ENCODE data around the gene SGSM2. TPM values are rescaled to one million over a fixed set of nuclear protein-coding genes. Genes with fewer than 3 reads are reported as not detected.

Gene SGSM2
- polyA plus RNA-seq, 1 donor from 2014 or later, result 222 TPM

- TF ChIP-seq MXI1 (conservative IDR thresholded peaks at IDR 0.05; ENCODE audit: poor library complexity, severe bottlenecking) (no peak), TAF1 (IDR thresholded peaks at IDR 0.05; ENCODE audit: low read depth) (no peak), RAD21 (conservative IDR thresholded peaks at IDR 0.05) (no peak), SMC3 (conservative IDR thresholded peaks at IDR 0.05; ENCODE audit: poor library complexity) (no peak), POLR2AphosphoS5 (IDR thresholded peaks at IDR 0.05) (no peak), EZH2 (IDR thresholded peaks at IDR 0.05; ENCODE audit: borderline replicate concordance, insufficient read depth, low read length, poor library complexity, severe bottlenecking) (no peak), EP300 (conservative IDR thresholded peaks at IDR 0.05; ENCODE audit: poor library complexity, severe bottlenecking) (no peak)
- TF ChIP-seq, protein P1, sequence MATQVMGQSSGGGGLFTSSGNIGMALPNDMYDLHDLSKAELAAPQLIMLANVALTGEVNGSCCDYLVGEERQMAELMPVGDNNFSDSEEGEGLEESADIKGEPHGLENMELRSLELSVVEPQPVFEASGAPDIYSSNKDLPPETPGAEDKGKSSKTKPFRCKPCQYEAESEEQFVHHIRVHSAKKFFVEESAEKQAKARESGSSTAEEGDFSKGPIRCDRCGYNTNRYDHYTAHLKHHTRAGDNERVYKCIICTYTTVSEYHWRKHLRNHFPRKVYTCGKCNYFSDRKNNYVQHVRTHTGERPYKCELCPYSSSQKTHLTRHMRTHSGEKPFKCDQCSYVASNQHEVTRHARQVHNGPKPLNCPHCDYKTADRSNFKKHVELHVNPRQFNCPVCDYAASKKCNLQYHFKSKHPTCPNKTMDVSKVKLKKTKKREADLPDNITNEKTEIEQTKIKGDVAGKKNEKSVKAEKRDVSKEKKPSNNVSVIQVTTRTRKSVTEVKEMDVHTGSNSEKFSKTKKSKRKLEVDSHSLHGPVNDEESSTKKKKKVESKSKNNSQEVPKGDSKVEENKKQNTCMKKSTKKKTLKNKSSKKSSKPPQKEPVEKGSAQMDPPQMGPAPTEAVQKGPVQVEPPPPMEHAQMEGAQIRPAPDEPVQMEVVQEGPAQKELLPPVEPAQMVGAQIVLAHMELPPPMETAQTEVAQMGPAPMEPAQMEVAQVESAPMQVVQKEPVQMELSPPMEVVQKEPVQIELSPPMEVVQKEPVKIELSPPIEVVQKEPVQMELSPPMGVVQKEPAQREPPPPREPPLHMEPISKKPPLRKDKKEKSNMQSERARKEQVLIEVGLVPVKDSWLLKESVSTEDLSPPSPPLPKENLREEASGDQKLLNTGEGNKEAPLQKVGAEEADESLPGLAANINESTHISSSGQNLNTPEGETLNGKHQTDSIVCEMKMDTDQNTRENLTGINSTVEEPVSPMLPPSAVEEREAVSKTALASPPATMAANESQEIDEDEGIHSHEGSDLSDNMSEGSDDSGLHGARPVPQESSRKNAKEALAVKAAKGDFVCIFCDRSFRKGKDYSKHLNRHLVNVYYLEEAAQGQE (IDR thresholded peaks at IDR 0.05; ENCODE audit: borderline replicate concordance), result no peak
- TF ChIP-seq, protein P2, sequence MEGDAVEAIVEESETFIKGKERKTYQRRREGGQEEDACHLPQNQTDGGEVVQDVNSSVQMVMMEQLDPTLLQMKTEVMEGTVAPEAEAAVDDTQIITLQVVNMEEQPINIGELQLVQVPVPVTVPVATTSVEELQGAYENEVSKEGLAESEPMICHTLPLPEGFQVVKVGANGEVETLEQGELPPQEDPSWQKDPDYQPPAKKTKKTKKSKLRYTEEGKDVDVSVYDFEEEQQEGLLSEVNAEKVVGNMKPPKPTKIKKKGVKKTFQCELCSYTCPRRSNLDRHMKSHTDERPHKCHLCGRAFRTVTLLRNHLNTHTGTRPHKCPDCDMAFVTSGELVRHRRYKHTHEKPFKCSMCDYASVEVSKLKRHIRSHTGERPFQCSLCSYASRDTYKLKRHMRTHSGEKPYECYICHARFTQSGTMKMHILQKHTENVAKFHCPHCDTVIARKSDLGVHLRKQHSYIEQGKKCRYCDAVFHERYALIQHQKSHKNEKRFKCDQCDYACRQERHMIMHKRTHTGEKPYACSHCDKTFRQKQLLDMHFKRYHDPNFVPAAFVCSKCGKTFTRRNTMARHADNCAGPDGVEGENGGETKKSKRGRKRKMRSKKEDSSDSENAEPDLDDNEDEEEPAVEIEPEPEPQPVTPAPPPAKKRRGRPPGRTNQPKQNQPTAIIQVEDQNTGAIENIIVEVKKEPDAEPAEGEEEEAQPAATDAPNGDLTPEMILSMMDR (IDR thresholded peaks at IDR 0.05; ENCODE audit: poor library complexity, severe bottlenecking), result no peak
- Histone ChIP-seq H3K79me2 (replicated peaks; ENCODE audit: insufficient read depth, low read length) (peaks cover 20% of the 10 kb centered on the region), H3K9me3 (ENCODE audit: low read length) (no peaks in the 10 kb centered on the region), H2AFZ (ENCODE audit: low read depth, low read length) (no peak overlapping the region), H3K27ac (ENCODE audit: low read length) (no peak overlapping the region), H3F3A (ENCODE audit: insufficient read depth, low read length, poor library complexity, severe bottlenecking) (peaks cover 7% of the 10 kb centered on the region), H3K9me2 (ENCODE audit: insufficient read depth, low read length) (no peaks in the 10 kb centered on the region), H3K27me3 (ENCODE audit: insufficient read depth, low read depth, low read length) (no peaks in the 10 kb centered on the region), H4K20me1 (ENCODE audit: insufficient read depth) (peaks cover 4% of the 10 kb centered on the region), H3K9ac (ENCODE audit: low read length) (no peak overlapping the region), H3K4me2 (ENCODE audit: low read length) (no peak overlapping the region), H3K36me3 (ENCODE audit: insufficient read depth, low read length) (no peaks in the 10 kb centered on the region), H3K4me3 (ENCODE audit: low read length) (no peak overlapping the region)
Measured at GRCh38 chr17:2388020-2388682, 50.9 kb downstream of the SGSM2 start.

DNA sequence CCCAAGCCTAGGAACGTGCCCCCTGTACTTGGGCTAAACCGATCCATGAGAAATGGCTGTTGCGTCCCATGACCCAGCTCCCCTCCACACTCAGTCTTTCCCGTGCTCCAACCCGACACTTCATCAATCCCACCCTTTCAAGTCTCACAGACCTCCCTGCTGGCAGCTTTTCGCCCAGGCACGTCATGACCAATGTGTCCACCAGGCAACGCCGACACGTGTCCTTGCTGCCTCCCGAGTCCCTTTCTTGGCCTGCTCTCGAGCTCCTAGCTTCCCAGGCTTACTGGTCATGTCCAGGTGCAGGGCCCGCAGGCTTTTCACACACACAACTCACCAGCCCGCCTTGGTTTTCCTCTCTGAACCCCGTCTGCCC is 51.4 kb downstream of the SGSM2 start:
- H3K9me2 ChIP-seq (ENCODE audit: insufficient read depth, low read length), result no peaks in the 10 kb centered on the region
- H3K27ac ChIP-seq (ENCODE audit: low read length), result no peak overlapping the region
- no peak overlapping the region for H3K4me3 ChIP-seq (ENCODE audit: low read length)
- no peaks in the 10 kb centered on the region for H3K9me3 ChIP-seq (ENCODE audit: low read length)
- peaks cover 20% of the 10 kb centered on the region for H3K79me2 ChIP-seq (replicated peaks; ENCODE audit: insufficient read depth, low read length)
- H4K20me1 ChIP-seq (ENCODE audit: insufficient read depth), result peaks cover under 1% of the 10 kb centered on the region
- TF ChIP-seq TAF1 (IDR thresholded peaks at IDR 0.05; ENCODE audit: low read depth), result no peak
- TF ChIP-seq, protein P2 (IDR thresholded peaks at IDR 0.05; ENCODE audit: poor library complexity, severe bottlenecking), result peak; percentile 13
- TF ChIP-seq, protein P1 (IDR thresholded peaks at IDR 0.05; ENCODE audit: borderline replicate concordance), result no peak
- H3K9ac ChIP-seq (ENCODE audit: low read length), result no peak overlapping the region
- no peaks in the 10 kb centered on the region for H3K27me3 ChIP-seq (ENCODE audit: insufficient read depth, low read depth, low read length)
- H3K36me3 ChIP-seq (ENCODE audit: insufficient read depth, low read length), result no peaks in the 10 kb centered on the region
- no peak overlapping the region for H2AFZ ChIP-seq (ENCODE audit: low read depth, low read length)
- H3K4me2 ChIP-seq (ENCODE audit: low read length), result no peak overlapping the region
- peaks cover 7% of the 10 kb centered on the region for H3F3A ChIP-seq (ENCODE audit: insufficient read depth, low read length, poor library complexity, severe bottlenecking)
